ENCODE measurements around the gene TRIM6.
A peak's percentile ranks its signal among the peaks of the same experiment; 100 is the strongest.
"Not testable (repeated sequence)": the region's sequence is repeated elsewhere in the genome, so short reads cannot be mapped to it uniquely, and the experiment has no call there.

TRIM6 gene

DNA sequence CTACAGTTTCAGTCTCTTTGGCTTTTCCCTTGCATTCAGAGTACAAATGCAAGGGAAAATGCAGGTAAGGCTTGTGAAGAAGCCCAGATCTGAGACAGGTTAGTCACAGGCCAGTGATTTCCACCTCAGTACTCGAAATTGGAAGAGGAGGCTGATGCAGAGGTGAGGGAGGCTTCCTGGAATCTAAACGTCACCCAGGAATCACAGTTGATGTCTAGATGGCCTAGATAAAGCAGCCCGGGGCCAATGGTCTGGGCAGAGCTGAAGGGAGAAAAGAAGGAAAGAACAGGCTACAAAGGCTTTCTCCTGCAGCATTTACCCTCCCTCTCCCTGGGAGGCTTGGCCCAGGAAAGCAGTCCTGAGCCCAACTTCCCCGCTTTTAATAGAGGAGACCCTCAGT lies 8.5 kb downstream of the TRIM6 start:
- no peak for DNase-seq (ENCODE audit: low read depth)

DNA sequence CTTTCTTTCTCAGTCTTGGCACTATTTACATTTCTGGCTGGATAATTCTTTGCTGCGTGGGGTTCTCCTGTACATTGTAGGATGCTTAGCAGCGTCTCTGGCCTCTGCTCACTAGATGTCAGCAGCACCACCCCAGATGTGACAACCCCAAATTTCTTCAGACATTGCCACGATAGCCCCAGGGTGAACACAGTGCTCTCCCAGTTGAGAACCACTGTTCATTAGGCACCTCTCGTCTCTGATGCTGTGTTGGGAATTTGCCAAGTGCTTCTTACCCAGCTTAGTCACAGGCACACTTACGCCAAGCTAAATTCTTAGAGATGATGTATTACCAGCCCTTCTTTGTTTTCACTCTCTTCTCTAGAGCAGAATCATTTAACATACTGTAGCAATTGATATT lies 9.4 kb downstream of the TRIM6 start:
- no peak for DNase-seq (ENCODE audit: low read depth)

DNA sequence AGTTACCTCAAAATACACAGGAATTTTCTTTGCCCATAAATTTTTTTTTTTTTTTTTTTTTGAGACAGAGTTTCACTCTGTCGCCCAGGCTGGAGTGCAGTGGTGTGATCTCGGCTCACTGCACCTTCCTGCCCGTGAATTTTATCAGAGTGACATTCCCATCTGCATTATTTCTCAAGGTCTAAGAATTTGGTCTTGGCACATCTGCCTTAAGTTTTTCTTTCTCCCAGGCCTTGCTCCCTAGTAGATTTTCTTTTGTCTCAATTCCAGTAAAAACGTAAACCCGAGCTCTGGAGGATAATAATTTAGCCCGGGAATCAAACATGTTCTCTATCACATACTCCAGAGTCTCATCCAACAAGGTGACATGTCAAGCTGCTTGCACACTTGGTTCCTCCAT lies 12.4 kb downstream of the TRIM6 start:
- no peak for DNase-seq (ENCODE audit: low read depth)

GRCh38 chr11:5610446-5610845 lies 14.0 kb downstream of the TRIM6 start:
- no peak for DNase-seq (ENCODE audit: low read depth)

DNA sequence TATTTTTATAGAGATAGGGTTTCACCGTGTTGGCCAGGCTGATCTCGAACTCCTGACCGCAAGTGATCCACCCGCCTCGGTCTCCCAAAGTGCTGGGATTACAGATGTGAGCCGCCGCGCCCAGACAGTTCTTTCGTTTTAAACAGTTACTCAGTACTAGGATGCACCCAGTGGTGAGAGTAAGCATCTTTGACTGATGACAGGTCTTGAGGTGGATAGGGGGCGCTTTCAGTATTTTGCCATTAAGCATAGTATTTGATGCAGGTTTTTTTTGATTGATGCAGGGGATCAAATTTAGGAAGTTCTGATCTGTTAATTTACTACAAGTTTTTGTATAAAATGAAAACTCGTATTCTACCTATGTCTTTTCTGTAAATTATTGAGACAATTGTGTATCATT lies 15.2 kb downstream of the TRIM6 start:
- no peak for DNase-seq (ENCODE audit: low read depth)

DNA sequence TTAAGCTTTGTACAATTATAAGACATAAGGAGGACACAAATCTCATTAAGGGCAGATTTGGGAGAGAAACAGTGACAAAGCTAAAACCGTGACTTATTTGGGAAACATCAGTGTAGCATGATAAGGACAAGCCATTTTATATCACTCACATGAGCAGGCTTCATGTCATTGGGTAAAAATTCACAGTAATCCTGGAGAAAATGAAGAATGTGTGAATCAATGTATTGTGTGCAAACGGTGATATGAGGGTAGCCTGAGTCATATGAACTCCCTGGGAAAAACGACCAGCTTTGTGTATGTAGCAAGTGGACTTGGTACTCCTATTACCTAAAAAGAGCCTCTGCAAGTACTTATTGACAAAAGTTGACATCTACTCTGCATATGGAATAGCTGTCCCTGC lies 22.4 kb downstream of the TRIM6 start:
- DNase-seq (ENCODE audit: low read depth), result no peak

- no peak for DNase-seq (ENCODE audit: low read depth)
Observed at GRCh38 chr11:5620651-5621521, 24.4 kb downstream of the TRIM6 start.

GRCh38 chr11:5621580-5621979 lies 25.1 kb downstream of the TRIM6 start:
- DNase-seq (ENCODE audit: low read depth), result no peak

DNA sequence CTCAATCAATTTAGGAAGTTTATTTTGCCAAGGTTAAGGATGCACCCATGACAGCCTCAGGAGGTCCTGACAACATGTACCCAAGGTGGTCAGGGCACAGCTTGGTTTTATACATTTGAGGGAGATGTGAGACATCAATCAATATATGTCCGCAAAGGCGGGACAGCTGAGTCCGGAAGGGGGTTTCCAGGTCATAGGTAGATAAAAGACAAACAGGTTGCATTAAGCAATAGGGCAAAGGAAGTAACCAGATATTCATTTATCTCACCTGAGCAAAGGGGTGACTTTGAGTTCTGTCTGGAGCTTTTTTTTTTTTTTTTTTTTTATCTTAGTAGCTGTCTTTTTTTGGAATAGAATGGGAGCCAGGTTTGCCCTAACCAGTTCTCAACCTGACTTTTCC lies 26.4 kb downstream of the TRIM6 start:
- DNase-seq (ENCODE audit: low read depth), result no peak

- DNase-seq (ENCODE audit: low read depth), result peak; percentile 41
Observed at GRCh38 chr11:5624489-5625279, 28.2 kb downstream of the TRIM6 start, which contains the start of gene TRIM34. Gene TRIM34, plus strand, starts transcription at chr11:5625001. Its CDS starts 7,331 bp downstream, at chr11:5632332.

DNA sequence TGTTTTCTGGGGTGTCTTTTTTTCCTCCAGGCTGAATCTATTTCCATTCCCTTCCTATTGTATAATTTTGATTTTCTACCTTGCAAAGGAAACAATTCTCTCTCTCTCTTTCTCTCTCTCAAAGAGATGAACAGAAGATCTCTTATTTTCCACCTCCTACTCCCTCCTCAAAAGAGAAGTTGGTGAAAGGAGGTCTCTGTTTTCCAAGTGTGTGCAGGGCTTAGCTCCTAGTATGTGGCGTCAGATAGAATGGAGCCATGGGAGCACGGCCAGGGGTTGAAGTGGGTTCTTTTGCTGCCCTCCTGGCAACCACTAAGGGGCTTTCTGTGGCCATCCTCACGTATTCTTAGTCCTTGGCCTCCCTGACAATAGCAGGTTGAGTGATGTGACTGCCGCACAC lies 28.8 kb downstream of the TRIM6 start:
- DNase-seq (ENCODE audit: low read depth), result no peak

DNA sequence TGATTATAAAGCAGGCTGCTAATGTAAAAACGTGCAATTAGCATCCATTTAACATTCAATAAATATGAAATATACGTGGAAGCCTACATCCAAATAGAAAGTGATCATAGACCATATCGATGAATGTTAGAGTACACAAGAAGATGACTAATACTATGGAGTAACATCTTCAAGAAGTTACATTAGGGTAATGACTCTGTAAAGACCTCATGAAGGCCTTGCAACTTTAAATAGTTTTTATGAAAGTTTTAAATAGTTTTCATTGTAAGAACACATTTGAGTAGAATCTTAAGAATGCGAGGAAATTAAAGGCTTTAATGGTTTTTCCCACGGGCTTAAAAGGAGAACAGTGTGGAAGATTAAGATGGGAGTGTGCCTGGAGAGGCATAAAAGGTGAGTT lies 29.8 kb downstream of the TRIM6 start:
- DNase-seq (ENCODE audit: low read depth), result no peak

DNA sequence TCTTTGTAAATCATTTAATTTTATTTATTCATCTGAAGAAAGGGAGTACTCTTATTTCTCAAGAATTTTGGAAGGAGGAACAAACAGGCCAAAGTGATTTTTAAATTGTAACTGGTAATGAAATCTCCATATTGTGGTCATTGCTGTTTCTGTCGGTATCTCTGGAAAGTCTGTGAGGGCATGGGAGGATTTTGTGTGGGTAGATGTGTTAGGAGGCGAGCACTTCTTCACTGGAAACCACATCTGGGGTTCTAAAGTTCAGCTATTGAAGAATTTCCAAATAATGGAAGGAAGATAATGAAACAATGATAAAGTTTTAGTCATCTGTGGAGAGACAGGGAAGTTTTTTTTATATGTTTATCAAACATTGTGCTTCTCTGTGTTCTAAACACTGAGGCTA lies 35.0 kb downstream of the TRIM6 start:
- DNase-seq (ENCODE audit: low read depth), result no peak

GRCh38 chr11:5631969-5632635 lies 35.7 kb downstream of the TRIM6 start:
- no peak for DNase-seq (ENCODE audit: low read depth)

- no peak for DNase-seq (ENCODE audit: low read depth)
Observed at GRCh38 chr11:5639953-5640352, 43.5 kb downstream of the TRIM6 start.

GRCh38 chr11:5643585-5643984 lies 47.1 kb downstream of the TRIM6 start:
- no peak for DNase-seq (ENCODE audit: low read depth)

DNA sequence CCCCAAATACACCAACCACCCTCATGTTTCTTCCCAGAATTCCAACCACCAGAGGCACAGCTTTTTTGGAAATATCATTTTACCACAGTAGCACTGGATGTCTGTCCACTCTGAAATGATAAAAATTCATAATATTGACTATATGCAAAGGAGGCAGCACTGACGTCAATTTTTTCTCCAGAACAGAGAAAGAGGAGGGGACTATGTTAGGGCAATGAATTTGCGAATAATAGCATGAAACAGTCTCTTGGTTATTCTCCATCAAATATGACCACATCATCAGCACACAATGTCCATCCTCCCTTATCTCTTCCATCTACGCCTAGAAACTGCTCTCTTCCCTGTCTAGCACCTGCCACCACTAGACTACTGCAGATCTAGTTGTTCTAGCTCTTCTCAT lies 49.7 kb downstream of the TRIM6 start:
- DNase-seq (ENCODE audit: low read depth), result no peak

GRCh38 chr11:5655474-5655873 lies 59.0 kb downstream of the TRIM6 start:
- no peak for DNase-seq (ENCODE audit: low read depth)

GRCh38 chr11:5656956-5657355 lies 60.5 kb downstream of the TRIM6 start:
- not testable (repeated sequence) for DNase-seq (ENCODE audit: low read depth)

DNA sequence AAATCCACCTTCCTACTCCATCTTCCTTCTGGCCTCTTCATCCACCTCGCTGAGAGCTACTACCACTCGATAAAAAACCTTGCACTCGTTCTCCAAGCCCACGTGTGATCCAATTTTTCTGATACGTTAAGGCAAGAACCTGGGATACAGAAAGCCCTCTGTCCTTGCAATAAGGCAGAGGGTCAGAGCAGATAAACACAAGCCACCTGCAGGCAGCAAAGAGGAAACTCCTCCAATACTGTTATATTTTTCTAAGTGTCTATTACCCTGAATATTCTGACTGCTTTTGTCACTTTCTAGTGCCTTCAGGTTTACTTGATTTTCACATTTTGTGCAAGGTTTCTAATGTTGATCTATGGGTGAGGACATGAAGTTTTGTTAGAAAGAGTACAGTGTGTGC lies 61.9 kb downstream of the TRIM6 start:
- no peak for DNase-seq (ENCODE audit: low read depth)
